NCI-H2029 (cell line): Measurements from ENCODE around the gene METTL16.
"Not testable (repeated sequence)": the region's sequence is repeated elsewhere in the genome, so short reads cannot be mapped to it uniquely, and the experiment has no call there.

Experiments used
- DNase-seq: peaks from one replicate; lab custom pipeline; 2025; lab: John Stamatoyannopoulos, UW

The METTL16 gene

DNA sequence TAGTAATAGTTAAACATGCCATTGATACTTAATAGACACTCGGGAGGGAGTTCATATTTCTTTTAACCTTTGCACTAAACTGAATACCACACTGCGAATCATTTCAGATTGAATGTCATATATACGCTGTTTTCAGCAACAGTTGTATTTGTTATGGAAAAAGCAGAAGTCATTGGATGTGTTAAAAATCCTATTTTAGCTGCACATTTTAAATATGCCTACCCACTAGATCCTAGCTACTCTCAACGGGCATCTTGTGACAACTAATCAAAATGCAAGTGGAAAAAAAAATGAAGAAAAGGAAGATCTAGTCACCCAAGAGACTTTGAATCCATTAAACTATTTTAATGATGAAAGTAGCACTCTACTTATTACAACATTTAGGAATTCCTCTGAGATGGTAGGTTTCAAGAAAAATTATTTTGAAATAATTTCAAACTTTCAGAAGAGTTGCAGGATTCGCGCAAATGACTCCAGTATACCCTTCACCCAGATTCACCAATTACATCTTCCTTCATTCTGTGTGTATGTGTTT lies 59.4 kb downstream of the METTL16 start:
- DNase-seq: no peak

GRCh38 chr17:2450016-2450650 lies 61.6 kb downstream of the METTL16 start:
- no peak for DNase-seq

- no peak for DNase-seq
Measured at GRCh38 chr17:2449486-2449885, 62.2 kb downstream of the METTL16 start.

- not testable (repeated sequence) for DNase-seq
Measured at GRCh38 chr17:2447479-2447878, 64.2 kb downstream of the METTL16 start.

DNA sequence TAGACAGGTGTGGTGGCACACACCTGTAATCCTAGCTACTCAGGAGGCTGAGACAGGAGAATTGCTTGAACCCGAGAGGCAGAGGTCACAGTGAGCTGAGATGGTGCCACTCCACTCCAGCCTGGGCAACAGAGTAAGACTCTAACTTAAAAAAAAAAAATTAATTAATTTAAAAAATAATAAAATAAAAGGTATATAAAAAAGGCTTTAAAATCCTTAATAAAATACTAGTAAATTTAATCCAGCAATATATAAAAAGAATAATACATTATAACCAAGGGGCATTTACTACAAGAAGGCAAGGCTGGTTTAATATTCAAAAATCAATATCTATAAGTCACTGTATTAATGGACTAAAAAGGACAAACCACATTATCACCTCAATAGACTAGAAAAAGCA lies 66.0 kb downstream of the METTL16 start:
- DNase-seq: no peak

GRCh38 chr17:2444382-2444781 lies 67.3 kb downstream of the METTL16 start:
- no peak for DNase-seq

DNA sequence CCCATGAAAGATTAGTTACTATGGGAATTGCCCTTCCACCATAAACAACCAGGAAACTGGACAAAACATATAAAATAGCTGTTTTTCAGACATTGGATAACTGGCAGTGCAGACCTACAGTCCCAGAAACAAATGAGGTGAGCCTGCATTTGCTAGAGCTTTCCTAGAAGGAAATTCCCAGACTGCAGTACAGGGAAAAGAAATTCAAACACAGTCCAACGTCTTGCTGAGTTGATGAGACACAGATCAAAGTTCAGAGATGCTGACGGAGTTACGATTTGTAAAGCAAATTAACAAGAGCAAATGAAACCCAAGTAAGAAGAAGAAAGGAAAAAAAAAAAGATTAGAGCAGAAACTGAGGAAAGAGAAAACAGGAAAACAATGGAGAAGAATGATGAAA lies 69.5 kb downstream of the METTL16 start:
- no peak for DNase-seq

DNA sequence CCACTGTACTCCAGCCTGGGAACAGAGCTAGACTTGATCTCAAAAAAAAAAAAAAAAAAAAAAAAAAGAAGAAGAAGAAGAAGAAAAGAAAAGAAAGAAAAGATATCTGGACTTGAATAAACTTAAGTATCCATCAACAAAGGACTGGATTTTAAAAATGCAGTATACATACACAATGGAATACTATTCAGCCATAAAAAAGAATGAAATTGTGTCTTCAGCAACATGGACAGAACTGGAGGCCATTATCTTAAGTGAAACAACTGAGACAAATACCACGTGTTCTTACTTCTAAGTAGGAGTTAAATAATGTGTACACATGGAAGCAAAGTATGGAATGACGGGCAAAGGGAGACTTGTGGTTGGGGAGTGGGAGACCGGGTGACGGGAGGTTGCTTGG lies 70.8 kb downstream of the METTL16 start:
- DNase-seq: no peak

- DNase-seq: not testable (repeated sequence)
Measured at GRCh38 chr17:2439997-2440396, 71.7 kb downstream of the METTL16 start.

DNA sequence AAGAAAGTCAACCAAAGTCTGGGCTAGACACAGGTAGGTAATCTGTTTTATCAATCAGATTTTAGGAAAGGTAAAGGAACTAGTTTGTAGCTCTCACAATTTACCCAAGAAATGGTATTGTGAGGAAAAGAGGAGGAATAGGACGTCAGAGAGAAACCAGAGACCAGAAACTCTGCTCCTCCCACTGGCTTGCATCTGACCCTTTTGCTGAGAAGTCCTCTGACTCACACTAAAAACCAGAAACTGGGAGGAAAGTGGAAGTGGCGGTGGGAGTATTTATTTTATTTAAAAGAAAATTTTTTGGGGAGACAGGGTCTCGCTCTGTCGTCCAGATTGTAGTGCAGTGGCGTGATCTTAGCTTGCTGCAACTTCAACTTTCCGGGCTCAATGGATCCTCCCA lies 72.9 kb downstream of the METTL16 start:
- no peak for DNase-seq

- peak; percentile 76 for DNase-seq
Measured at GRCh38 chr17:2436316-2436905, 75.3 kb downstream of the METTL16 start.

GRCh38 chr17:2435862-2436261 lies 75.8 kb downstream of the METTL16 start:
- DNase-seq: peak; percentile 77

- DNase-seq: peak; percentile 33
Measured at GRCh38 chr17:2435181-2435741, 76.4 kb downstream of the METTL16 start.

DNA sequence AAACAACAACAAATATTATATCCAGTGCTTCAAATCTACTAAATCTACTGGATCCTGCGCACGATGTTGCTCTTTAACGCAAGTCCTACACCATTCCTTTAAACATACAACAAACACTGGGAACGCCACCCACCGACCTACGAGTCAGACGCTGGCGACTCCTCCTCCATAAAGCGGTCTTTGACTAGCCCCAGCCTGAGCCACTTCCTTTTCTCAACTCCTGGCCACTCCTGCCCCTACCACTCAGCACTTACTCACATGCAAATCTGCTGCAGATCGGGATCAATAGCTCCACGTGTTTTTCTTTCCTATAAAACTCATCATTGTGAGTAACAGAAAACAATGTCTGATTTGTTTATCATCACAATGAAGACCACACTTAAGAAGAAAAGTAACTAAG lies 78.0 kb downstream of the METTL16 start:
- no peak for DNase-seq

GRCh38 chr17:2427910-2428309 lies 83.8 kb downstream of the METTL16 start:
- DNase-seq: no peak

DNA sequence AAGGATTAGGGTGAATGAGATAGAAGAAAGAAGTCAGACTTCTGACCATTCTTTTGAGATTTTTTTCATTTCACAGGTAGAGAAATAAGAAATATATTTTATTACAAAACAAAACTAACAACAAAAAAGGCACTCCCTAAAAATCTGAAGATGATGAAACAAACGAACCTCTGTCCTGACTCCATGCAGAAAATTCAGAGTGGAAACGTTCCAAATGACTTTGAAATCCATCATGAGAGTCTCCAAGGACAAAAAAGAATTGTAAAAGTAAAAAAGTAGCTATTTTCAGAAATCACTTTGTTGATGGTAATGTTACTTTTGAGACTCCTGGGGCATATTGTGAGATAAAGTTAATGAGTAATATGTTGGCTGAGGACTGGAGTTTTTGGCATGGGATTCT lies 84.5 kb downstream of the METTL16 start:
- DNase-seq: no peak

DNA sequence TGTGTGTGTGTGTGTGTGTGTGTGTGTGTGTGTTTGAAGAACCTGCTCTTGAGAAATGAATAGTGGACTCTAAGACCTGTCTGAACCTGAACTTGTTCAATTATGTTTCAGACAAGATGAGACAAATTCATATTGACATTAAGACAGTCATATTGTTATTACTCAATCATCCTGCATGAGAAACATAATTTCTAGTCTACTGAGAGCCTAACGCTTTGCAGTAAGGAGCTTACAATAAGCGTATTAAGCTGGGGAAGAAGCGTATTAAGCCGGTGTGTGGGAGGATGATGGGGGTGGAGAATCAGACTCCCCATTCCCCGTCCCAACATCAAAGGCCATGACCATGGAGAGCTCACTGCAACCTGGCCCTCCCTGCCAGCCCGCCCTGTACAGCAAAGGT lies 88.4 kb downstream of the METTL16 start:
- no peak for DNase-seq

DNA sequence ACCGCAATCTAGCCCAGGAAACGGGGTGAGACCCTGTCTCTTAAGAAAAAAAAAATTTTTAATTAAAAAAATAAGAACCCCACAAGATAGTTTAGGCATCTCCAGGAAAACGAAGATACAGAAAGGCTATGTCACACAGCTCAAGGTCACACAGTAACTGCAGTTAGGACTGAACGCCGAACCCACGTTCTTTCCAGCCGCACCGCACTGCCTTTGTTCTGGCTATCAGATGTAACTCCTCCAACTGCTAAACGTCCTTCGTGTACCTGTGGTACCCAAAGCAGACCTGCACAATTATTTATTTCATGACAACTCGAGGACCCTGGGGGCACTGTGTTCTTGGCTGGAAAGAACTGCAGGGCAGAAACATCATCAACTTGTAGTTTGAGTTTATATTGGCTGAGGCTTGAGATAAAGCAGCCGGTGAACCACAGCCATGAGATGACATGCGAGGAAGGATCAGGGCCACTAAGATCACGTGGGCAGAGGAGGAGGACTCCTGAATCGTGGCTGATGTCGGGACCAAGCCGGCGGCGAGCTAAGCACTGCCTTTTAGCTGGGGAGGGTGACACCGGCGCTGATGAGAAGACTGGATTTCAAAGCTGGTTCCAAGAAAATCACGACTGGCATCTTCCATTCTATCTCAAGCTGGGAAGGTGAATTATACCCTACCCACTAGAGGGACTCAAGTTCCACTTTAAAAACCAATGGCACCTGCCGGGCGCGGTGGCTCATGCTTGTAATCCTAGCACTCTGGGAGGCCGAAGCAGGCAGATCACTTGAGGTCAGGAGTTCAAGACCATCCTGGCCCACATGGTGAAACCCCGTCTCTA lies 90.2 kb downstream of the METTL16 start:
- DNase-seq: no peak

- DNase-seq: no peak
Measured at GRCh38 chr17:2420176-2420575, 91.5 kb downstream of the METTL16 start.

- no peak for DNase-seq
Measured at GRCh38 chr17:2419486-2419885, 92.2 kb downstream of the METTL16 start.

- no peak for DNase-seq
Measured at GRCh38 chr17:2418572-2418971, 93.1 kb downstream of the METTL16 start.

DNA sequence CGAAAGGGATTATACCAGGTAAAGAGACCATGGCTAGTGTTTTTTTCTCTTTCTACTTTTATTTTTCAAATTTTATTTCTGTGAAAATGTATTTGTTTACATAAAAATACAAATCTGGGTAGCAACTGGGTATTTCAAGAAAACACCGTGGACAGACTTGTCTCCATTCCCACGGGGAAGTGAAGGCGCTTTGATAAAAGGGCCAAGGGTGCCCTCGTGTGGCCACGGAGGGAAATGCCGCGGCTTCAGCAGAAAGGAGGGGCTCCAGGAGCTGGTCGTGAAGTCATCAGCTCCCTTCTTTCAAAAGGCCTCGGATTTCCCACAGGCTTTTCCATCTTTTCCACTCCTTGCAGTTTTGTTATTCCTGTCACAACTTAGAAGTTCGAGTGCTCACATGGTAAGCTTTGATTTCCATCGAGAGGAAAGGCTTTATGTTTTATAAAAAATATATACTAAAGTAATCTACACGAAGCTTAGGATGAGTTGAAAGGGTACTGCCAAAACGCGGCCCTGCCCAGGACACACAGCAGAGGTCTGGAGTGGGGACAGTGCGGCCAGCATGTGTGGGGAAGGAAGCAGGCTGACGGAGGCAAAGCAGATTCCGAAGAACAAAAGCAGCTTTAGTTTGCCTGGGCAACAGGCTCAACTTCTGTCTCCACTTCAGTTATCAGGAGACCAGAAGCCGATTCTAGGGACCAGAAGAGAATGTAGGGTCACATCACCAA lies 95.5 kb downstream of the METTL16 start:
- DNase-seq: peak; percentile 25
